ACC112 (cell line): ENCODE measurements around the gene ATP2A1.
"Not testable (repeated sequence)": the region's sequence is repeated elsewhere in the genome, so short reads cannot be mapped to it uniquely, and the experiment has no call there.

Source experiments
- H2AFZ ChIP-seq: fragments of 200-600 bp; sonication (generic); one replicate; pipeline ENCODE4 v1.6.0; 2017; ENCODE audit warnings: antibody characterized with exemption, low read length; ENCODE audit not compliant: unreplicated experiment
- H3K27ac ChIP-seq: fragments of 200-600 bp; sonication (generic); 2 replicates; pipeline ENCODE4 v1.5.1; 2014; ENCODE audit warnings: low read depth, mild to moderate bottlenecking, antibody characterized with exemption, low read length, moderate library complexity
- H3K27me3 ChIP-seq: fragments of 200-600 bp; sonication (generic); 2 replicates; pipeline ENCODE4 v1.6.1; 2014; ENCODE audit warnings: mild to moderate bottlenecking, antibody characterized with exemption, low read length, moderate library complexity, mixed read lengths; ENCODE audit not compliant: insufficient read depth
- H3K36me3 ChIP-seq: fragments of 200-600 bp; sonication (generic); 2 replicates; pipeline ENCODE4 v1.6.1; 2016; ENCODE audit warnings: mild to moderate bottlenecking, antibody characterized with exemption, low read length, moderate library complexity, mixed read lengths; ENCODE audit not compliant: insufficient read depth
- H3K4me1 ChIP-seq: fragments of 200-600 bp; sonication (generic); one replicate; pipeline ENCODE4 v1.6.1; 2016; ENCODE audit warnings: low read length, mixed read lengths; ENCODE audit not compliant: insufficient read depth, unreplicated experiment, control insufficient read depth
- H3K4me3 ChIP-seq: fragments of 200-600 bp; sonication (generic); 2 replicates; pipeline ENCODE4 v1.5.1; 2014; ENCODE audit warnings: mild to moderate bottlenecking, low read depth, low read length
- H3K79me2 ChIP-seq: fragments of 200-600 bp; sonication (generic); one replicate; pipeline ENCODE4 v1.6.0; 2016; ENCODE audit warnings: low read length; ENCODE audit not compliant: control insufficient read depth, unreplicated experiment, insufficient read depth

ATP2A1 gene

DNA sequence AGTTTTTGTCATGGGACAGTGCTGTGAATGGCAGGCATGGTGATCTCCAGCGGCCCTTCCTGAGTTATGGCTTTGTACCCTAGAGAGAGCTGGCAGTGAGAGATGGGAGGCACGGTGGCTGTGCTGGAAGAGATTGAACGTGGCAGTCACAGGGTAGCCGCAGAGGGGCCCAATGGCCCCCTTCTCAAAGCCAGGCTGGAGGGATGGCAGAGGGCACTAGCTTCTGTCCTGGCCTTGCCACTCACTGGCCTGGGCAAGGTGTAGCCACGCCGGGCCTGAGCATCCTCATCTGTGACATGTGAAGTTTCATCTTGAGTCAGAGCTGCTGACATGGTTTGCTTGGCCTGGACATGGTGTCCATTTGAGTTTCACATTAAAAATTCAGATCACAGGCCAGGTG lies 3.9 kb upstream of the ATP2A1 start:
- Histone ChIP-seq H3K4me1 (no peaks in the 10 kb centered on the region), H3K27me3 (no peaks in the 10 kb centered on the region), H3K27ac (no peak overlapping the region), H2AFZ (no peak overlapping the region), H3K36me3 (0 out of 2 replicates have a peak, but pooled peaks cover under 1% of the 10 kb centered on the region), H3K79me2 (peaks cover 2% of the 10 kb centered on the region), H3K4me3 (no peak overlapping the region)

DNA sequence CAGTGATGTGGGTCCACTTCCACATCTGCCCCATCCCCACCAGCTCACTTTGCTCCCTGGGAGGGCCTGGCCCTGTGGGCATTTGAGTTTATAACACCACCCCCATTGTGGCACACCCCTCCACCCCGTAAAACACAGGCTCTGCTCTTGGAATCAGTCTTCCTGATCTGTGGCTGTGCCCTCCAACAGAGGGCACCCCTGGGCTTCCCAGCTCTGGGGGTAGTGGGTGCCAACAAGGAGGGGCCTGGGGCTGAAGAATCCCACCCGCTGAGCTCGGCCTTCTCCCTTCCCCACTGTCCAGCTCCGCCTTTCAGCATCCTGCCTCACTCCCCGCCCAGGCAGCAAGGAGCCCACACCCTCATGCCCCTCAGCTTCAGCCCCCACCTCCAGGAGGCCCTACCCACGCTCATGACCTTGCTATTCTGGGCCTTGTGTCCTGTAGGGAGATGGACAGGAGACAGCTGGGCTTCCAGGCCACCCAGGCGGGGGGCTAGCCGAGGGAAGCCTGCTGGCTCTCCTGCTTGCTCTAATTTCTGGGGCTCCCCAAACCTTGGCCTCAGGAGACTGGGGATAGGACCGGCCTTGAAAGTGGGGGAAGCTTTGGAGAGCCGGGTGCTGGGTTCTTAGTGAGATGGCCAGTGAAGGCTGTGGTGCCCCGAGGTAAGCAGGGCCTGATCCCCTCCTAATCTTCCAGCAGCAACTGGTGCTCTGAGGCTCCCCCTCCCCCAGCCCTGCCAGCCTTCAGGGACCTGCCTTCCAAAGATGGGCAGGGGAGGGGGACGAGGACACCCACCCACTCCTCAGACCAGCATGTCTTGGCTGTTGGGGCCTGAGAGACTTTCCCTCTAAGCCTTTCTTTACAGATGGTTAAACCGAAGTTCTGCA lies 2.9 kb upstream of the ATP2A1 start:
- no peak overlapping the region for H3K4me3 ChIP-seq

DNA sequence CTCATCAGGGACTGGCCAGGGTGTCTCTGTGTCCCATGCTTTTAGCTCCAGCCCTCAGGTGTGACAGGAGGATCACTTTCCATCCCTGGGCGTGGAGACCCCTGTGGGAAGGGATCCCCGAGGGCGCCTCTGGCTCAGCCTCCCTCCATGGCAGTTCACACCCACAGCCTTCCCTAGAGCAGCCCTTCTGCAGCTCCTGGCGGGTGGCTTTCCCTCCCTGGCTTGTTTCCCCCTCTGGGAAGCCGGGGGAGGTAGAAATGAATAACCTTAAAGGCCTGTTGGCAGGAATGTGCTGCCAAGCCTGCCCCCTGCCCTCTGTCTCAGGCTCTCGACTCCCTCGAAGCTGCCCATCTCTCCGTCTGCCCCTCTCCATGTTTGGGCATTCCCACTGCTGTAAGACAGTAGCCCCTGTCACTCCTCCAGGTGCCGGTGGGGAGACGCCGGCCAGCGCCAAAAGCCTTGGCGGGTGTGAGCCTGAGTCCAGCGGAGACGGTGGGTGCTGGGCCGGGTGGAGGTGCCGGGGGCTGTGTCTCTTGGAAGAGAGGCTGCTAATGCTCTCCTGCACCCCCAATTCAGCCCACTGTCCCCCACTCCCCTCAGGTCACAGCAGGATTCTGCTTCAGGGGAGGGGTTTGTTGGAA lies 2.1 kb upstream of the ATP2A1 start:
- no peak overlapping the region for H3K27ac ChIP-seq
- H2AFZ ChIP-seq = no peak overlapping the region
- H3K4me3 ChIP-seq = no peak overlapping the region
- H3K79me2 ChIP-seq = peaks cover 2% of the 10 kb centered on the region
- no peaks in the 10 kb centered on the region for H3K27me3 ChIP-seq
- no peaks in the 10 kb centered on the region for H3K4me1 ChIP-seq
- no peaks in the 10 kb centered on the region for H3K36me3 ChIP-seq

More for the DNA sequence above, 2.9 kb upstream of the ATP2A1 start:
- Histone ChIP-seq H2AFZ (no peak overlapping the region), H3K27me3 (no peaks in the 10 kb centered on the region), H3K27ac (no peak overlapping the region), H3K4me1 (no peaks in the 10 kb centered on the region), H3K36me3 (no peaks in the 10 kb centered on the region), H3K79me2 (peaks cover 2% of the 10 kb centered on the region)

DNA sequence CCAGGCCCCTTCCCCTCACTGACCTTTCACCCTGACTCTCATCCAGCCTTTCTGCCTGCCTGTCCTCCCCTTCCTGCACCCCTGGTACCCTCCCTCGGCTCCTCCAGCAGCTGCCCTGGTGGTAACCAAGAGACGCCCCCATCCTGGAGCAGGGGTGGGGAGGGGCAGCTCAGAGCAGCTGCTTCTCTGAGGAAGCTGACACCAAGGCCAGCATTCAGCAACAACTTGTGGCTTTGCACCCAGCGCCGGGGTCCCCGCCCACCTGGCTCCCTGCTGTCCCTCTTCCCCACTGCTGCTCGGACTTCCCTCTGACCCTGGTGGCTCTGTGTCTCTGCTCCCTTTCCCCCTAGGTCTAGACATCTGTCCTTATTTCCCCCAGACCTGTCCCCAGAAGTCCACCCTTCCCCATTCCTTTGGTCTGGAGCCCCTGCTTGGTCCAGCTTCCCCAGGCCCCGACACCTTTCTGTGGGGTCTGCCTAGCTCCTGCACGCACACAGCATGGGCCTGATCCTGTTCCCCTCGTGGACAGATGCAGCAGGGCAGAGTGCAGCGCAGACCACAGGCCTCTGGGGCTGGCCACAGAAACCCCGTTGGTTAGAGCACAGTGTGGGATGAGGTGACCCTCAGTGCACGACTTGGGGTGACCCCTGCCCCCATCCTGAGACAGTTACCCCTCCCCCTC lies 1.2 kb upstream of the ATP2A1 start:
- H3K27ac ChIP-seq = no peak overlapping the region
- H2AFZ ChIP-seq = no peak overlapping the region
- H3K27me3 ChIP-seq = no peaks in the 10 kb centered on the region
- no peak overlapping the region for H3K4me3 ChIP-seq
- no peaks in the 10 kb centered on the region for H3K36me3 ChIP-seq
- no peaks in the 10 kb centered on the region for H3K4me1 ChIP-seq
- peaks cover 2% of the 10 kb centered on the region for H3K79me2 ChIP-seq

DNA sequence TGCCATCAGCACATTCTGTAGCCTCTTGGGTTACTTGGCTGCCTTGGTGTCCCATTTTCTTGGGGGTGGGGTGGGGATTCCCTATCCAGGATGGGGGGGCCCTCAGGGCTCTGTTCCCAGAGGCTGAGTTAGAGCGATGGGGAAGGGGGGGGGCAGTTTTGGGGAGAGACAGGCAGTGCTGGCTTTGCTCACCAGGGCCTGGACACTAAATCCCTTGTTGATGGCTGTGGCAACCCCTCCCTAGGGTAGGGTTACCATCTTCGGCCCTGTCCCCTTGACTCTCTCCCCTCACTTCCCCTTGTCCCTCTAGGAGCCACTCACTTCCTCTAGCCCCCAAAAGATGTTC lies 660 bp upstream of the ATP2A1 start:
- H3K36me3 ChIP-seq = no peaks in the 10 kb centered on the region
- H3K27me3 ChIP-seq = no peaks in the 10 kb centered on the region
- no peak overlapping the region for H2AFZ ChIP-seq
- no peaks in the 10 kb centered on the region for H3K4me1 ChIP-seq
- H3K27ac ChIP-seq = no peak overlapping the region
- H3K79me2 ChIP-seq = peaks cover 2% of the 10 kb centered on the region
- no peak overlapping the region for H3K4me3 ChIP-seq

DNA sequence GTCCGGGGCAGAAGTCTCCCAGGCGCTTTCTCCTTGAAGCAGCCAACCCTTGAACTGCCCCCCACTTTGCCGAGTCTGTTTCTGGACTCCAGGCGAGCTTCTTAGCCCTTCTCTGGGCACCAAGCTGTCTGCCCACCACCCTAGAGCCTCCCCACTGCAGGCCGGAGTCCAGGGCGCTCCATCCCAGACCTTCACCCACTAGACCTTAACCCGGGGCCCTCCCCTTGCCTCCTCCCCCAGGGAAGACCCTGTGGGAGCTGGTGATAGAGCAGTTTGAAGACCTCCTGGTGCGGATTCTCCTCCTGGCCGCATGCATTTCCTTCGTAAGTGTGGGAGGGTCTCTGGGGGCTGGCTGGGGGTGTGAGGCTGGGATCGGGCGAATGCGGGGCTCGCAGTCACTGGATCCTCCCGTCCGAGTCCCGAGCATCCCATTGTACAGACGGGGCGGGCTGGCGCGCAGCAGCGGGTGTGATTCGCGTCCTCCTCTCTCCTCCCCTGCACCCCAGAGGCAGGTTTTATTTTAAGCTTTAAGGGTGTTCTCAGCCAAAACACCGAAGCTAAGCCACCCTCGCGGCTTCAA lies 1.1 kb downstream of the ATP2A1 start:
- Histone ChIP-seq H2AFZ (peak overlapping the region; percentile 53), H3K4me1 (no peaks in the 10 kb centered on the region), H3K4me3 (peak overlapping the region; percentile 89), H3K79me2 (peaks cover 2% of the 10 kb centered on the region), H3K36me3 (no peaks in the 10 kb centered on the region), H3K27me3 (no peaks in the 10 kb centered on the region), H3K27ac (no peak overlapping the region)

DNA sequence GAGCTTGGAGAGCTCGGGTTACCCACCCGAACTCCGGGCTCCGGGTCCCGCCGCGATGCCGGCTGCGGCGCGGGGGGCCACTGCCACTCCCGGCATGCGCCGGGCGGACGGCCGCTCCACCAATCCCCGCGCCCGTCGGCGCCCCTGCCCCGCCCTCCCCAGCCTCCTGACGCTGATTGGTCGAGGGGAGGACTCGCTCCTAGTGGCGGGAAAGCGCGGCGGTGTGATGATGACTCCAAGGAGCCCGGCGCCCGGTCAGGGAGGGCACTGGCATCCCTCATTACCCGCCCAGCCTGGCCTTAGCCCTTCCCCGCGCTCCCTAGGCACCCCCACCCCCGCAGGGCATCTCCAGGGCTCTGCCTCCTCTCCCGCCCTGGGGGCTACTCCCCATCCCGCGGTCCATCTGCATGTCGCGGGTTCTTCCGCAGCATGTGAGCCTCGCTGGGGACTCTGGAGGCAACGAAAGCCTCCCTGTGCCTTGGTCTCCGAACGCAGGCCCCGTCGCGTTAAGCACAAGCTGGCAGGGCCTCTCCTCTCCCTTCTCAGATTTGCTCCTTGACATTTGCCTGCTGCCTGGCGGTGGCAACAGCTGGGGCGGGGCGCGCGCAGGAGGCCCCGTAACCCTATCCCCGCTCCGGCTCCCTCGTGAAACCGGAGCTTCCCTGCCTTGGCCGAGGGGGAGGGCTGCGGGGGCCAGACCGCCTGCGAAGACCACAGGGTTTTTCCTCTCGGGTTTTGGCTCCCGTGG lies 1.7 kb downstream of the ATP2A1 start:
- peak overlapping the region; percentile 89 for H3K4me3 ChIP-seq
- no peaks in the 10 kb centered on the region for H3K4me1 ChIP-seq
- no peaks in the 10 kb centered on the region for H3K27me3 ChIP-seq
- no peaks in the 10 kb centered on the region for H3K36me3 ChIP-seq
- H2AFZ ChIP-seq = peak overlapping the region; percentile 76
- peaks cover 2% of the 10 kb centered on the region for H3K79me2 ChIP-seq
- peak overlapping the region; percentile 41; the same call in 1 of the 2 replicates for H3K27ac ChIP-seq

DNA sequence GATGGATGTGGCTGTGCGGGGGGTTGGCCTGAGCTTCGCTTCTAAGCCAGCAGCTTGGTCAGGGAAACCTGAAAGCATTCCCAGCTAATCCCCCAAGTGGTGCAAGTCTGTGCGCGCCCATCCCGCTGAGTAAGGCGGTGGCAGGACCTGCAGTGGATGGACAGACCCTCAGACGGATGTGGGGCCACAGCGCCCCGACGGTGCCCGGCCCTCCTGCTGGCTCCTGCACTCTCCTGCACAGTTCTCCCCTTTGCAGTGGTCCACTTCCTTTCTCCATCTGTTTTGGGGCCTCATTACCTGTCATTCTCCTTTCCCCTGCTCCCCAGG lies 2.3 kb downstream of the ATP2A1 start:
- Histone ChIP-seq H3K36me3 (no peaks in the 10 kb centered on the region), H3K4me3 (peak overlapping the region; percentile 89), H3K4me1 (no peaks in the 10 kb centered on the region), H3K27ac (no peak overlapping the region; the same call in 1 of the 2 replicates), H3K27me3 (no peaks in the 10 kb centered on the region), H2AFZ (peak overlapping the region; percentile 76), H3K79me2 (peaks cover 2% of the 10 kb centered on the region)

DNA sequence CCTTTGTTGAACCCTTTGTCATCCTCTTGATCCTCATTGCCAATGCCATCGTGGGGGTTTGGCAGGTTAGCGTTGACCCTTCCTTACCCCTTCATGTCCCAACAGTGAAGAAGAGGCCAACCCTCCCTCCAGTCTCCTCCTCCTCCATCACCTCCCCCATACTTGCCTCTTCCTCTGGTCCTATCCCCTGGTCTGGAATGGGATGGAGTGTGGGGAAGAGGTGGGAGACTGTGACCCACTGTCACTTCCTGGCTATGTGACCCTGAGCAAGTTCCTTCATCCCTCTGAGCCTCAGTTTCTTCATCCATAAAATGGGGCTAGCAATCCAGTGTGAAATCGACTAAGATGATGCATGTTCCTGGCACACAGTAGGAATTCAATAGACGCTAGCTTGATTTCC lies 2.7 kb downstream of the ATP2A1 start:
- H3K4me1 ChIP-seq = no peaks in the 10 kb centered on the region
- no peaks in the 10 kb centered on the region for H3K36me3 ChIP-seq
- H3K79me2 ChIP-seq = peaks cover 2% of the 10 kb centered on the region
- no peaks in the 10 kb centered on the region for H3K27me3 ChIP-seq
- no peak overlapping the region for H3K27ac ChIP-seq
- H2AFZ ChIP-seq = no peak overlapping the region
- H3K4me3 ChIP-seq = peak overlapping the region; percentile 89; the same call in 1 of the 2 replicates

DNA sequence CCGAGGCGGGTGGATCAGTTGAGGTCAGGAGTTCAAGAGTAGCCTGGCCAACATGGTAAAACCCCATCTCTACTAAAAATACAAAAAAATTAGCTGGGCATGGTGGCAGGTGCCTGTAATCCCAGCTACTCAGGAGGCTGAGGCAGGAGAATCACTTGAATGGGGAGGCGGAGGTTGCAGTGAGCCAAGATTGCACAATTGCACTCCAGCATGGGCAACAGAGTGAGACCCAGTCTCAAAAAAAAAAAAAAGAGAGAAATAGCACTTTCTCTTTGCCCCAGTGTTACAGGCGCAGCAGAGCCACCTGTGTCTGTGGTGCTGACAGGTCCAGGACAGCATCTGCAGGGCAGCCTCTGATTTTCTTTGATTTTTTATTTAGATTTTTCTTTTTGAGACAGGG lies 3.3 kb downstream of the ATP2A1 start:
- H2AFZ ChIP-seq, H3K36me3 ChIP-seq, H3K79me2 ChIP-seq, H3K27ac ChIP-seq, H3K4me3 ChIP-seq, H3K27me3 ChIP-seq, H3K4me1 ChIP-seq: not testable (repeated sequence)
